Measurements from ENCODE around the gene CD22. TPM values are rescaled to one million over a fixed set of nuclear protein-coding genes. Genes with fewer than 3 reads are reported as not detected.
"Not testable (repeated sequence)": the region's sequence is repeated elsewhere in the genome, so short reads cannot be mapped to it uniquely, and the experiment has no call there.

The CD22 gene
- total and polyA plus RNA-seq, 2 donors (not counting 1 experiment from before 2014, with no cell fraction given) = 0.15 to 1.2 TPM

DNA sequence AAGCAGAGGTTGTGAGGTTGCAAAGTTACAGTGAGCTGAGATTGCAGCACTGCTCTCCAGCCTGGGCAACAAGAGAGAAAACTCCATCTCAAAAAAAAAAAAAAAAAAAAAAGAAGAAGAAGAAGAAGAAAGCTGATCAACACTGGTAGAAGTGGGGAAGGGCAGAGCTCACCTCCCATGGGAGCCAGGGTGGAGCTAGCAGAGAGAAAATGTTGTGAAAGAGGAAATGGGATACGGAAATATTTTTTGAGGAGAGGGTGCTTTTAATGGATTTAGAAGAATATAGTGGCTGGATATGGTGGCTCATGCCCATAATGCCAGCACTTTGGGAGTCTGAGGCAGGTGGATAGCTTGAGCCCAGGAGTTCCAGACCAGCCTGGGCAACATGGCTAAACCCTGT lies 48.7 kb downstream of the CD22 start:
- H4K20me1 ChIP-seq (ENCODE audit: control insufficient read depth, extremely low read depth, insufficient read depth, low read length) = no peaks in the 10 kb centered on the region
- DNase-seq (ENCODE audit: low read depth in 2 of 2) = no peak
- no peaks in the 10 kb centered on the region for H3K79me2 ChIP-seq (ENCODE audit: control insufficient read depth, insufficient read depth, low read length)
- no peaks in the 10 kb centered on the region for H3K36me3 ChIP-seq (ENCODE audit: control insufficient read depth, insufficient read depth, low read length)
- H3K9ac ChIP-seq (ENCODE audit: insufficient read depth, low read length) = no peak overlapping the region
- no peak overlapping the region for H3K27ac ChIP-seq (ENCODE audit: insufficient read depth, low read length)
- no peaks in the 10 kb centered on the region for H3K9me3 ChIP-seq (ENCODE audit: control insufficient read depth, insufficient read depth, low read depth, low read length)
- H3K4me1 ChIP-seq (ENCODE audit: control insufficient read depth, extremely low read depth, insufficient read depth, low read length) = no peaks in the 10 kb centered on the region
- no peak overlapping the region for H2AFZ ChIP-seq (ENCODE audit: low read length)
- no peaks in the 10 kb centered on the region for H3K27me3 ChIP-seq (ENCODE audit: control insufficient read depth, insufficient read depth, low read length)
- no peak overlapping the region for H3K4me3 ChIP-seq (replicated peaks in 1 of 4; ENCODE audit: control extremely low read depth in 1 of 4, insufficient read depth in 1 of 4, low read depth in 3 of 4, low read length in 4 of 4)
- no peak overlapping the region for H3K4me2 ChIP-seq (ENCODE audit: extremely low read depth, insufficient read depth, low read length)
- TF ChIP-seq, protein P1, sequence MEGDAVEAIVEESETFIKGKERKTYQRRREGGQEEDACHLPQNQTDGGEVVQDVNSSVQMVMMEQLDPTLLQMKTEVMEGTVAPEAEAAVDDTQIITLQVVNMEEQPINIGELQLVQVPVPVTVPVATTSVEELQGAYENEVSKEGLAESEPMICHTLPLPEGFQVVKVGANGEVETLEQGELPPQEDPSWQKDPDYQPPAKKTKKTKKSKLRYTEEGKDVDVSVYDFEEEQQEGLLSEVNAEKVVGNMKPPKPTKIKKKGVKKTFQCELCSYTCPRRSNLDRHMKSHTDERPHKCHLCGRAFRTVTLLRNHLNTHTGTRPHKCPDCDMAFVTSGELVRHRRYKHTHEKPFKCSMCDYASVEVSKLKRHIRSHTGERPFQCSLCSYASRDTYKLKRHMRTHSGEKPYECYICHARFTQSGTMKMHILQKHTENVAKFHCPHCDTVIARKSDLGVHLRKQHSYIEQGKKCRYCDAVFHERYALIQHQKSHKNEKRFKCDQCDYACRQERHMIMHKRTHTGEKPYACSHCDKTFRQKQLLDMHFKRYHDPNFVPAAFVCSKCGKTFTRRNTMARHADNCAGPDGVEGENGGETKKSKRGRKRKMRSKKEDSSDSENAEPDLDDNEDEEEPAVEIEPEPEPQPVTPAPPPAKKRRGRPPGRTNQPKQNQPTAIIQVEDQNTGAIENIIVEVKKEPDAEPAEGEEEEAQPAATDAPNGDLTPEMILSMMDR (conservative IDR thresholded peaks at IDR 0.05 in 1 of 2, IDR thresholded peaks at IDR 0.05 in 1 of 2; ENCODE audit: low read depth in 1 of 2, low read length in 2 of 2) = no peak
- no peak for TF ChIP-seq EZH2 (IDR thresholded peaks at IDR 0.05; ENCODE audit: low read length, missing control alignments)

DNA sequence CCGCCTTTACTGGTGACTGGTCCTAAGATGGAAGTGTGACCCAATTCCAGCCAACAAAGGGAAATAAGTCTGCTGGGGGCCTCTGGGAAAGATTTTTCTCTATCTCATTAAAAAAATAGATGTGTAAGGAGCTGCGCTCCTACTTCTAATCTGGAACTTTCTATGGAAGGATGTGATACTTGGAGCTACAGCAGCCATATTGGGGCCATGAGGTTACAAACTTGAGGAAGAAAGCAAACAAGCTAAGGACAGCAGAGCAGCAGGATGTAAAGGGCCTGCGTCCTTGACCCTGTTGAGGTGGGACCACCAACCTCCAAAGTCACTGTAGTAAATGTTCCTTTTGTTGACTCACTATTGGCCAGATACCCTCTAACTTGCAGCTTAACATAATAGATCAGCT lies 49.4 kb downstream of the CD22 start:
- no peak overlapping the region for H3K9ac ChIP-seq (ENCODE audit: insufficient read depth, low read length)
- H3K4me1 ChIP-seq (ENCODE audit: control insufficient read depth, extremely low read depth, insufficient read depth, low read length) = no peaks in the 10 kb centered on the region
- no peak for TF ChIP-seq EZH2 (IDR thresholded peaks at IDR 0.05; ENCODE audit: low read length, missing control alignments)
- TF ChIP-seq, protein P1 (conservative IDR thresholded peaks at IDR 0.05 in 1 of 2, IDR thresholded peaks at IDR 0.05 in 1 of 2; ENCODE audit: low read depth in 1 of 2, low read length in 2 of 2) = no peak
- H3K4me3 ChIP-seq (replicated peaks in 1 of 4; ENCODE audit: control extremely low read depth in 1 of 4, insufficient read depth in 1 of 4, low read depth in 3 of 4, low read length in 4 of 4) = no peak overlapping the region
- H3K27ac ChIP-seq (ENCODE audit: insufficient read depth, low read length) = no peak overlapping the region
- DNase-seq (ENCODE audit: low read depth in 2 of 2) = no peak
- H3K79me2 ChIP-seq (ENCODE audit: control insufficient read depth, insufficient read depth, low read length) = no peaks in the 10 kb centered on the region
- no peaks in the 10 kb centered on the region for H3K9me3 ChIP-seq (ENCODE audit: control insufficient read depth, insufficient read depth, low read depth, low read length)
- H3K4me2 ChIP-seq (ENCODE audit: extremely low read depth, insufficient read depth, low read length) = no peak overlapping the region
- H4K20me1 ChIP-seq (ENCODE audit: control insufficient read depth, extremely low read depth, insufficient read depth, low read length) = no peaks in the 10 kb centered on the region
- H3K36me3 ChIP-seq (ENCODE audit: control insufficient read depth, insufficient read depth, low read length) = no peaks in the 10 kb centered on the region
- H3K27me3 ChIP-seq (ENCODE audit: control insufficient read depth, insufficient read depth, low read length) = no peaks in the 10 kb centered on the region
- no peak overlapping the region for H2AFZ ChIP-seq (ENCODE audit: low read length)

DNA sequence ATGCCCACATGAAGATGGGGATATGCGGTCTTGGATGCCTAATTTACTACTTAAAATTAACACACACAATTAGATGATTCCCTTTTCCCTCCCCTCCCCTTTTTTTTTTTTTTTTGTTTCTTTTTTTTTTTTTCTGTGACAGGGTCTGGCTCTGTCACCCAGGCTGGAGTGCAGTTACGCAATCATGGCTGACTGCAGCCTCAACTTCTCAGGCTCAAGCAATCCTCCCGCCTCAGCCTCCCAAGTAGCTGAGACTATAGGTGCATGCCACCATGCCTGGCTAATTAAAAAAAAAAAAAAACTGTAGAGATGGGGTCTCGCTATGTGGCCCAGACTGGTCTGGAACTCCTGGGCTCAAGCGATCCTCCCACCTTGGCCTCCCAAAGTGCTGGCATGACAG lies 50.6 kb downstream of the CD22 start:
- not testable (repeated sequence) for H3K4me2 ChIP-seq (ENCODE audit: extremely low read depth, insufficient read depth, low read length); H3K9ac ChIP-seq (ENCODE audit: insufficient read depth, low read length); H3K36me3 ChIP-seq (ENCODE audit: control insufficient read depth, insufficient read depth, low read length); H3K4me1 ChIP-seq (ENCODE audit: control insufficient read depth, extremely low read depth, insufficient read depth, low read length); H3K27me3 ChIP-seq (ENCODE audit: control insufficient read depth, insufficient read depth, low read length); H3K79me2 ChIP-seq (ENCODE audit: control insufficient read depth, insufficient read depth, low read length); H3K9me3 ChIP-seq (ENCODE audit: control insufficient read depth, insufficient read depth, low read depth, low read length); H3K4me3 ChIP-seq (replicated peaks in 1 of 4; ENCODE audit: control extremely low read depth in 1 of 4, insufficient read depth in 1 of 4, low read depth in 3 of 4, low read length in 4 of 4); H3K27ac ChIP-seq (ENCODE audit: insufficient read depth, low read length); H2AFZ ChIP-seq (ENCODE audit: low read length); H4K20me1 ChIP-seq (ENCODE audit: control insufficient read depth, extremely low read depth, insufficient read depth, low read length); DNase-seq (ENCODE audit: low read depth in 2 of 2)

Data from fibroblast of lung (primary cell).